ENCODE data around the gene SIRPA.

The SIRPA gene

DNA sequence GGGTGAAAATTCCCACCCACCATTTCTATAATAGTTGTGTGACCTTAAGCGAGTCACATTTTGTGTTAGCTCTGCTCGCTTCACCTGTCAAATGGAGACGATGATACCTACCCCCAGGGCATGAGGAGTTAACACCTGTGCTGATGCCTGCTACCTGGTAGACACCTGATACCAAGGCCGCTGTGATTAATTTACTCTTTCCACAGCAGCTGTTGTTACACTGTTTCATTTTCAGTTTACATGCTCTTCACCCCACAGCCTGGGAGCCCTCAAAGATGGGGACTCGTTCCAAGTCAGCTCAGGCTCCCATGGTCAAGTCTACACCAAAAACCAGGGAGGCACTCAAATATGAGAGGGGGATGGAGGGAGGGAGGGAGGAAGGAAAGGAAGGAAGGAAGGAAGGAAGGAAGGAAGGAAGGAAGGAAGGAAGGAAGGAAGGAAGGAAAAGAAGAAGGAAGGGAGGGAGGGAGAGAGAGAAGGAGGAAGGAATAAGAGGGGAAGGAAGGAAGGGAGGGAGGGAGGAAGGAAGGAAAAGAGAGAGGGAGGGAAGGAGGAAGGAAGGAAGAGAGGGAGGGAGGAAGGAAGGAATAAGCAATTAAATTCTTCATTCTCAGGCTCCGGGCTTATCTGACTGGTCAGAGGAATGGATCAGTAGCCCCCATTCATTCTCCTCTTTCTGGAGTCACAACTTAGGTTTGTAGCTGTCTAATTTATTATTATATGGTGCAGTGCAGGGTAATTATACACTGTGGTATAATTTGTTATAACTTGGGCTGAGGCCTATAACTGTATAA is 57.7 kb downstream of the SIRPA start:
- DNase-seq = no peak

DNA sequence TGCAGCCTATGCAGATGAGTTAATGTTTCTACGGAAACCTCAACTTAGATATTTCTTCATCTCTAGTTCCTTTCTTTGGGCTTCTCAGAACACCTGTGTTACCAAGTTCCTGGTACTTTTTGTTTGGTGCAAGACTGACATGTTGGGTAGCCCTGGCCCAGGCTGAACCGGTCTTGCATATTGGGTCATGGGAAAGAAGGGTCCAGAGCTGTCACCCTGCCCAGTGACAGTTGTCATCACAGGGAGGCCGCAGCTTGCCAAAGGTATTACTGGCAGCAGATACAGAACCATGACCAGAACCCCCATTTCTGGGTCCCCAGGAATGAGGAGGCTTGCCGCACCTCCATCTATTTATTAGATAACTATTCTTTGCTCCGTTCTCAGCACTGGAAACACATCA is 58.4 kb downstream of the SIRPA start:
- no peak for DNase-seq

DNA sequence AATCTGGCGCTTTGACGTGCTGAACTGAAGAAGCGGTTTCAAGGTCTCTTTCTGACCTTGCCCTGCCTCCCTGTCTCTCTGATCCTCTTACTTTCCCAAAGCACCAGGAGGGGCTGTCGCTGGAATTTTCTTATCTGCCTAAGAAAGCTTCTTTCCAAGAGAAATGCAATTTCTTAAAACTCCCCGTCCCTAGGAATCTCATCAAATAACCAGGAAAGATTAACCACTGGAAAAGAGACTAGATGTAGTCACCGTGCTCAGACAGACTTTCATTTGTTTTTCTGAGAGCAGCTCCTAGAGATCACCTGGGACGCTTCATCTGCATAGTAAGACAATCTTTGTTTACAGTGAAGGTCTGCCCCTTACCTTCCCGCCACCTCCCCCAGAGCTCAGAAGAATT is 60.0 kb downstream of the SIRPA start:
- no peak for DNase-seq

DNA sequence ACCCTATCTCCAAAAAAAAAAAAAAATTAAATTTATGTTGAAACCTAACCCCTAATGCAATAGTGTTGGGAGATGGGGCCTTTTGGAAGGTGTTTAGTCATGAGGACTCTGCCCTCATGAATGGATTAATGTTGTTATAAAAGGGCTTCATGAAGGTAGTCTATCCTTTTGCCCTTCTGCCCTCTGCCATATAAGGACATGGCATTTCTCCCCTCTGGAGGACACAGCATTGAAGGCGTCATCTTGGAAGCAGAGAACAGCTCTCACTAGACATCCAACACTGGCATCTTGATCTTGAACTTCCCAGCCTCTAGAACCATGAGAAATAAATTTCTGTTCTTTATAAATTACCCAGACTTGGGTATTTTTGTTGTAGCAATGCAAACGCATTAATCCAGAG is 63.2 kb downstream of the SIRPA start:
- no peak for DNase-seq

DNA sequence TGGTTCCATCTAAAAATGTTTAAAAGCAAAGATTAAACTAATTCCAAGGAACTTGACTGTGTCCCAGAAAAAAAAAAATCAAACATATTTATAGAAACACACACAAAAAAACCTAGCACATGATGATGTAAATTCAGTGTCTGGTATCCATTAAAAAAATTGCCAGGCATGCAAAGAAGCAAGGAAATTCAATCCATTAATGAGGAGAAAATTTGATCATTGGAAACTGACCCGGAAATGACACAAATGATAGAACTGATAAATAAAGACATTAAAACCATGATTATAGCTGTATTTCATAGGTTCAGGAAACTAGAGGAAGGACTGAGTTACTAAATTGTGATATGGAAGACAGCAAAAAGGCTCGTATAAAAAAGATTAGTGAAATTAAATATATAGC is 63.9 kb downstream of the SIRPA start:
- DNase-seq = no peak

DNA sequence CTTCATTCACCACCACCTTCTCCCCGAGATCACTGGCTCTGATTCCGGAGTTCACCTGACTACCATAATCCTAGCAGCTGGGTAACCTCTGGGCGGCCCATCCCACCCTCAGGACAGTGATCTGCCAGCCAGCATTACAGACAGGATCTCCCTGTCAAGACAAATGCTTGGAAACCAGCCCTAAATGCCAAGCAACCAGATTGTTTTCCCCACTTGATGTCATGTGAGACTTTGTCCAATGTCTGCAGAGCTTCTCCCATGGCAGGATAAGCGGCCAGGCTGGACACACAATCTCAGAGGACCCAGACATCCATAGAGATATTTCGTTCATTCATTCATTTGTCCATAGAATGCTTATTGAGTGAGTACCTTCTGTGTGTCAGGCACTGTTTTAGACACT is 66.2 kb downstream of the SIRPA start:
- DNase-seq = no peak

DNA sequence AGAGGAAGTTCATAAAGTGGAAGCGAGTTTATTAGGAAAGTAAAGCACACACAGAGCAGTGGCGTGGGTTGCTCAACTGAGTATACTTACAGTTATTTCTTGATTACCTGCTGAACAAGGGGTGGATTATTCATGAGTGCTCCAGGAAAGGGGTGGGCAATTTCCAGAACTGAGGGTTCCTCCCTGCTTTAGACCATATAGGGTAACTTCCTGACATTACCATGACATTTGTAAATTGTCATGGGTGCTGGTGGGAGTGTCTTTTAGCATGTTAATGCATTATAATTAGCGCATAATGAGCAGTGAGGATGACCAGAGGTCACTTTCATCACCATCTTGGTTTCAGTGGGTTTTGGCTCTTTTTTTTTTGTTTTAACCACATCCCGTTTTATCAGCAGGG is 68.9 kb downstream of the SIRPA start:
- DNase-seq = no peak

DNA sequence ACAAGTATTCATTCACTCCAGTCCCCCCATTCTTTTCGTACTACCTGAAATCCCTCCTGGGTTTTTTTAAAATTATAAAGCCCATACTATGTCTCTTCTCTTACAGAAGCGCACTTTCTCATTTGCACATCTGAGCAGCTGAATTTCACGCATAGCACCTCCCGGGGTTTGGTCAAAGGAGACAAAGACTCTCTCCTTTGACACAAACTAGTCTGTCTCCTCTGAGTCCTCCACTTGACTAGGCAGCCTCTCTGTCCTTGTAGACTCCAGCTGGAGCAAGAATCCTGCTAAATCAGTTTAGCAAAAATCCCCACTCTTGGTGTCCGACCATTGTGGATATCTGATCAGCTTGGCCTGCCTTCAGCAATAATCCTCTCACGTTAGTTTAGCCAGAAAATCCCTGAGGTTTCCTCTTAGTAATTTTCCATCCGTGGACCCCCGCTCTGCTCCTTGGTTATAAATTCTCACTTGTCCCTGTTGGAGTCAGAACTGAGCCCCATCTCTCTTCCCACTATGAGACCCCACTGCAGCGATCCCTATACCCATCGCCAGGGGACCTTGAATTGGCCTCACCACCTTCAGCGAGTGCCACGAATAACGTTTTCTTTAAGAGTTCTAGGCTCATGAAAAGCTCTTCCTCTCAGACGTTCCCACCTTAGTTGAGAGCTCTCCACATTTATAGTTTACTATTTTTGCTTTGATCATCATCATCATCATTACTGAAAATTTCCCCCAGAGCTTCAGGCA is 69.6 kb downstream of the SIRPA start:
- DNase-seq = no peak

DNA sequence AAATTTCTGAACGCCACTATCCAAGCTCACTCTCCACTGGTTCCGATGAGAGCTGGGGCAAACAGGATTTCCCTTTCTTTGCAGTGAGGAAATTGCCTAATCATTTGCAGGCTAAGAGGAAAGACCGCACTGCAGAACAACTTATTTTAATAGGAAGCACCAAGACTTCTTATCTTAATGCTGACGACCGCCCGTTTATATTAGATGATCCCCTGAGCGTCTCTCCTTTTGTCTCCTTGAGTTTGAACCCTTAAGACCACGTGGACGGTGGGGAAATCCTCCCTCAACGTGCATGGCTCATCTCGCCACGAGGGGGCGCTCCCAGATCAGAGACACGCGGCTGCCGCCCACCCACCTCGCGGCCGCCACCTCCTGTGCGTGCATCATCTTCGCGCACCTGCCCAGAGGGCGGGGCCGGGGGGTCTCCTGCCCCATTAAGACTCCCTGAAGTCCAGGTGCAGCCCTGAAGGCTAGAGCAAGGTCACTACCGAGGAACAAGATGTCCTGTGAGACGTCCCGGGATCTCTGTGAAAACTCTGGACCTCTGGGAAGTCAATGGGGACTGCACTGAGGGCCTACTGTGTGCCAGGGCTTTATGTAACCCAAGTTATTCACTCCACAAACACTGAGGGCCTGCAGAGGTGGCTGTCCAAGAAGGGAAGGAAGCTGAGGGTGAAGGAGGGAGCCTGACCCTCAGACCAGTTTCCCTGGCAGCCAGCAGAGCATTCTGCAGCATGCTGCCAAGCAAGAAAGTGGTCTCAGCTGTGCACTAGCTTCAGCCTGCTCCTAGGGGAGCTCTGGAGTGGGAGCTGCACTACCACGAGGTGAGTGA is 70.5 kb downstream of the SIRPA start:
- DNase-seq = peak; percentile 86 to 93

DNA sequence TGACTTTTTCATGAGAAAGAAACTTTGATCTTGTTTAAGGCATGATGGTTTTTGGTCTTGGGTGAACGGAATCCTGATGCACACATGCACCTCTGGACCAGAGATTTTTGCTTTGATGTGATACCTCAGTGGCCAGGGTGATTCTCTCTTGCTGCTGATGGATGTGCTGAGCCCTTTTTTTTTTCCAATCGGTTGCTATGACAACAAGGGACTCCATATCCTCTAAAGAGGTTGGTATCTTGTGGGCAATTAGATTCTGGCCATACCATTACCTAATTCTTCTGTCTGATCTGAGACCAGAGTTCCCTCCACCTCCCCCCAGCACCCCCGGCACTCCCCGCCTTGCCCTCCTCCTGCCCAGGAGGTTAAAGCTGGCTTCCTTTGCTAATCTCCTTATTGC is 73.8 kb downstream of the SIRPA start:
- DNase-seq = no peak

DNA sequence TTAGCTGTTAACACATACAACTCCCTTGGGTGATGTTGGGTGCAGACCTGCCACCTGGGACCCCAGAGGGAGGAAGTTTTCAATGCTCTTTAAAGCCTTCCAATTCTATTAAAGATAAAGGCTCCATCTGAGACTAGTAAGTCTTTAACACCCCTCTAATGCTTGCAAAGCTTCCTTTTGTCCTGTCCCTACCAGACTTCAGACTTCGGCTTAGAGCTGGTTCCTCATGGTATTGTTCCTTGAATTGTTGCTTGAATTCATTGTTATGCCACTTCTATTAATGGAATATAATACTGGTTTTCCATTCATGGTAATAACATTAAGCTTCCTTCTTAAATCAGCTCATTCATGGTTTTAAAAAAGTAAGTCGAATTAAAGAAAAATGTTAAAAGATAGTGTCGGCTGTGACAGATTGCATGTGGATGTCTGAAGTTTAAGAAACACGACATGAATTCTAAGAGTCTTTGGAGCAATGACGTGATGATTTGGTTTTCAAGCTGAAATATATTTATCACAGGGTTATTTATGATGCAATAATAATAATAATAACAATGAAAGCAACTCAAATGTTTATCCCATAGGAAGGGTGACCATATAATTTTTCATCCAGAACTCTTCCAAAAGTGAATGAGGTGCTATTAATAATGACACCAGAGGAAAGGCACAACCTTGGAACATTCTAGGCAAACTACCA is 76.8 kb downstream of the SIRPA start:
- no peak for DNase-seq

DNA sequence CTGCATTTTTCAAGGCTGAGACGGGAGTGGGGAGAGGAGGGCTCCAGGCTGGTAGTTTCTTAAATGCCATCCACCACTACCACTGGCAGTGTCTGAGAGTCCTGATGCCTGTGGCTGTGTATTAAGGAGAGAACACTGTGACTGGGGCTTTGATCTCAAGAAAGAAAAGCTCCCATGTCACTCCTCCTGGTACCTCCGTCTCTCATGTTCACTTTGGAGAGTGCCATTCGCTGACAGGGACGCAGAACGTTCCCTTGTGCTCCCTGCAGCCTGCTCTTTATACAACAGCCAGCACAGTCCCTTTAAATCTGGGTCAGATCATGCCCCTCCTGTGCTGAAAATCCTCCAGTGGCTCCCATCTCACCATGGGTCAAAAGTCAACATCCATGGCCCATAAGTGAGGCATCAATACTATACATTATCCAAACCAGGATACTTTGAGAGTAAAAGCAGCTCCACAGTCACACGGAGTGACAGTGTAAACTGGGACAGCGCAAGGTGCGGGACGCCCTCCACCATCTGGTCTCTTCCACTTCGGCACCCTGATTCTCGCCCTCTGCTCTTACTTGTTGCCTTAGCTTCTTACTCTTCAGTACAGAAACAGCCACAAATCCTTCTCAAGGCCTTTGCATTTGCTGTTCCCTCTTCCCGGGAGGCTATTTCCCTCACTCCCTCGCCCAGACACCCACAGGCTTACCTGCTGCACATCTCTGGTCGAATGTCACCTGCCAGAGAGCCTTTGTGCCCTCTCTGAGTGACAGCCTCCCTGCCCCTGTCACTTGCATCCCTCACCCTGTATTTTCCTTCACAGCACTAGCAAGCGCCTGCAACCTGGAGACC is 78.6 kb downstream of the SIRPA start:
- DNase-seq = no peak

DNA sequence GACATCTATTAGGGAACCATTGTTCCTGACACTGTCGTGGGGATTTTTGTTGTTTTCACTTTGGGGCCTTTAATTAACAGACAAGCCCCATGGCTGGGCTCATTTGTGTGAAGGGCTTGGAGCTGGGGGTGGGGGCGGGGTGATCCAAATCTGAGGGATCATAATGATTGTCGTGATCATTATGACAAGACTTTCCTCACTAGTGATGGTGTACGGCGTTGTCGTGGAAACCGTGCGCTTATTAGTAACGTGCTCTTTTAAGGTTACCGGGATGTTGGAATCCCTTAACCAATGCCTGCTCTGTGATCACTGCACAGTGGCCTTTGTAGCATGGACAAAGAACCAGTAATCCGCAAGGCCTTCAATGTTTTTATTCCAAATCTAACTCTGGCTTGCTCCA is 80.1 kb downstream of the SIRPA start:
- no peak for DNase-seq

DNA sequence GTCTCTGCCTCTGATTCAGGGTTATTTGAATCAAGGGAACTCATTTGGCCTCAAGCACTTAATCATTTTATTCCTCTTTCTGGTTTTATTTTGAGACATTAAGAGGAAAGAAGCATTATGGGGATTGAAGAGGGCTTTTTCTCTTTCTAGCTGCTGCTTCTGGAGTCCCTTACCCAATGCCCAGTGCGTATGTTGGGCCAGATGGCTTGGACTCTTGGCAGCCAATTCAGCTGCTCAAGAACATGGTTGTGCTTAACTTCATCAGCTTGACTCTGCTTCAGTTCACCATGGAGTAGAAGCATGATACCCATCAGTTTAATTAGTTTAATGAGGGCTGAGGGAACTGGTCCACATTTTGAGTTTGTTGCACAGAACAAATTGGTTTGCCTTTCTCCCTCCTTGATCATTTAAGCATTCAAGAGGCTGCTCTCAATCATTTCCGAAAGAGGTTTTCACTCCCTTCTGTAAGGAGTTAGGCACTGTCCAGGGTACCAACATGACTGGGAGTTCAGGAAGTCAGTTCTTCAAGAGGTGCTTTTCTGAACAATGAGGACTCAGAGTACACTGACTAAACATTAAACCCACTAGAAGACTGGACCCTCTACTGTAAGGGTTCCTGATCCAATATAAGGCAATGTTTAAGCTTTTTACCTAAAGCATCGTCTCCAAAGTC is 84.0 kb downstream of the SIRPA start:
- DNase-seq = peak in 1 of 2 experiments; percentile 1

DNA sequence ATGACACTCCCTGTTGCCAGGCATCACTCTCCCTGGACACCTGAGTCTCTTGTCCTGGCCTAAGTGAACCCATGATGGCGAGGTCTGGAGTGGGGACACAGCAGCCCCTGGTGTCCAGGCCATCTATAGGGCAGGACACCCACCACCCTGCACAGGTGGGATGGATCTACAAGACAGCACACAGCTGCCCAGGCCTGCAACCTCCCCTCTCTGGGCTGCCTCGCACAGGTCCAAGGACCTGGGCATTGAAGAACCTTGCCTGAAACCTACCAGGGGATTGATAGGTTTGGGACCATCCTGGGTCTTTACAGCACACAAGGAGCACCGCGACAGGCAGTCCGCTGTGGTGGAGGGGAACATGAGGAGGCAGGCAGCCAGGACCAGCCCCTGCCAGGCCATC is 87.5 kb downstream of the SIRPA start:
- DNase-seq = no peak

DNA sequence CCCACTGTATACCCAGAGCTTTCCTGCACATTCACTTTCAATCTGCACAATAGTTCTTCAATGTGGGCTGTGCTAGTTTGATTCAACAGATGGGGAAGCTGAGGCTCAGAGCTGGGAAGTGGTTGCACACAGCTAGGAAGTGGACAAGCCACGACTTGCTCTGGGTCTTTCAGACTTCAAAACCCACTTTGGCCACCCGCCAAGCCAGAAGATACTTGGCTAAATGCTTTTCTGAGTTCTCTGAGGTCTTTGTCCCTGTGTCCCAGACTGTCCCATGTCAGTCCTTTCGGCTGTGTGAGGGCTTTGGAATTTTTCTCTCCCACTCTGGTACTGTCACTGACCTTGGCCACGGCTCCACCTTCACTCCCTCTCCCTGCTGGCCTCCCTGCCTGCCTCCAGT is 88.1 kb downstream of the SIRPA start:
- peak in 1 of 2 experiments; percentile 6 for DNase-seq

DNA sequence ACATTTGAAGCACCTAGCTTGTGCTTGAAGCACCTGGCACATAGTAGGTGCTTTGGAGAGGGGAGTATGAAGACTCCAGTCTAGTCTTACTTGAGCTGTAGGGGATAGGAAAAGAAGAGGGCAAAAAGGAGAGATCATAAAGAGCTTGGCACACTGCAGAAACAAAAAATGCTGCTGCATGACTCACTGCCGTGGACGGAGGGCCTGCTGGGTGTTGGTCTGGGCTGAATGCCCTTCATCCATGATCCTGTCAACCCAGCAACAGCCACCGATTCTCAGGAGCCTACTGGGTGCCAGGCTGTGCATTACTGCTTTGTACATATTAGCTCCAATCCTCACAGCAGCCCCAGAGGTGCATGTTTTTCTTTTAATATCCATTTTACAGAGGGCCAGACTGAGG is 92.6 kb downstream of the SIRPA start:
- no peak for DNase-seq

Data from Kasumi-1 (cell line).